HepG2 (cell line): ENCODE results near the gene MAP2K2. TPM values are rescaled to one million over a fixed set of nuclear protein-coding genes. Genes with fewer than 3 reads are reported as not detected.

Experiments
- AGO2 ChIP-seq: fragments of 200-400 bp; formaldehyde crosslinking; optimal IDR thresholded peaks from 2 replicates; pipeline ENCODE3; 2017; ENCODE audit warnings: mild to moderate bottlenecking, low read depth, low read length, moderate library complexity
- ARNTL ChIP-seq: sonication (generic); formaldehyde crosslinking; IDR thresholded peaks from 2 replicates; pipeline ENCODE4 v1.4.0; 2020; ENCODE audit warnings: mild to moderate bottlenecking, missing genetic modification reagents
- CREB1 ChIP-seq, 2 experiments: fragments of 450-650 bp in 1 of 2; IDR thresholded peaks; 2 replicates each; pipeline ENCODE4 v1.6.1; 2016 to 2017; ENCODE audit warnings: control low read depth in 1 of 2, mild to moderate bottlenecking in 1 of 2, missing compliant biosample characterization in 1 of 2, missing genetic modification characterization in 1 of 2
- IRF2 ChIP-seq: IDR thresholded peaks from 2 replicates; pipeline ENCODE4 v1.6.1; 2018; ENCODE audit warnings: missing genetic modification reagents, missing compliant biosample characterization
- MED8 ChIP-seq: sonication (generic); formaldehyde crosslinking; IDR thresholded peaks from 2 replicates; pipeline ENCODE4 v1.8.1; 2023; ENCODE audit warnings: mild to moderate bottlenecking, missing genetic modification reagents; ENCODE audit not compliant: insufficient replicate concordance
- NCOA5 ChIP-seq: sonication (generic); formaldehyde crosslinking; IDR thresholded peaks from 2 replicates; pipeline ENCODE4 v1.4.0; 2020; ENCODE audit warnings: missing genetic modification reagents
- PAWR ChIP-seq: sonication (generic); formaldehyde crosslinking; IDR thresholded peaks from 2 replicates; pipeline ENCODE4 v1.4.0; 2020; ENCODE audit warnings: missing genetic modification reagents, mild to moderate bottlenecking, borderline replicate concordance
- REPIN1 ChIP-seq: sonication (generic); formaldehyde crosslinking; IDR thresholded peaks from 2 replicates; pipeline ENCODE4 v1.8.0; 2022; ENCODE audit warnings: missing genetic modification reagents, low read depth, mild to moderate bottlenecking, borderline replicate concordance
- SAP130 ChIP-seq: IDR thresholded peaks from 2 replicates; pipeline ENCODE4 v1.6.1; 2016; ENCODE audit warnings: low read depth
- TARDBP ChIP-seq: sonication (generic); formaldehyde crosslinking; IDR thresholded peaks from 2 replicates; pipeline ENCODE4 v1.8.0; 2022; ENCODE audit warnings: mild to moderate bottlenecking, missing genetic modification reagents
- TP53 ChIP-seq: sonication (generic); formaldehyde crosslinking; conservative IDR thresholded peaks from 2 replicates; pipeline ENCODE4 v1.4.0; 2020; ENCODE audit warnings: missing genetic modification reagents
- ZBTB7A ChIP-seq: sonication (generic); formaldehyde crosslinking; IDR thresholded peaks from 2 replicates; pipeline ENCODE4 v1.8.0; 2022; ENCODE audit warnings: mild to moderate bottlenecking, missing genetic modification reagents
- ZBTB8A ChIP-seq: sonication (generic); formaldehyde crosslinking; IDR thresholded peaks from 2 replicates; pipeline ENCODE4 v1.4.0; 2020; ENCODE audit warnings: mild to moderate bottlenecking, low read depth, missing genetic modification reagents, borderline replicate concordance
- ZNF121 ChIP-seq: sonication (generic); formaldehyde crosslinking; IDR thresholded peaks from 2 replicates; pipeline ENCODE4 v1.5.0; 2020; ENCODE audit warnings: mild to moderate bottlenecking, missing genetic modification reagents
- ZNF383 ChIP-seq: sonication (generic); formaldehyde crosslinking; IDR thresholded peaks from 2 replicates; pipeline ENCODE4 v1.4.0; 2020; ENCODE audit warnings: missing genetic modification reagents, mild to moderate bottlenecking, borderline replicate concordance
- ZNF430 ChIP-seq: sonication (generic); formaldehyde crosslinking; IDR thresholded peaks from 2 replicates; pipeline ENCODE4 v1.9.0; 2021; ENCODE audit warnings: mild to moderate bottlenecking, missing genetic modification reagents
- ZNF441 ChIP-seq: sonication (generic); formaldehyde crosslinking; IDR thresholded peaks from 2 replicates; pipeline ENCODE4 v1.7.0; 2021; ENCODE audit warnings: missing genetic modification reagents, borderline replicate concordance
- ZNF550 ChIP-seq: sonication (generic); formaldehyde crosslinking; IDR thresholded peaks from 2 replicates; pipeline ENCODE4 v1.4.0; 2020; ENCODE audit warnings: mild to moderate bottlenecking, missing genetic modification reagents, borderline replicate concordance
- ZNF772 ChIP-seq: sonication (generic); formaldehyde crosslinking; IDR thresholded peaks from 2 replicates; pipeline ENCODE4 v1.5.0; 2020; ENCODE audit warnings: mild to moderate bottlenecking, missing genetic modification reagents
- polyA plus RNA-seq, 8 experiments: library from polyadenylated mRNA; depleted of rRNA in 3 of 8; stranded (reverse) in 7 of 8; unstranded in 1 of 8; fragments of >200 nt; fragmentation: Illumina TruSeq in 4 of 8; extraction: Trizol in 4 of 8; gene quantifications; 2 replicates each; pipeline versions ENCODE4 v1.2.1 to v1.2.3, GENCODE V29; 2011 to 2016; ENCODE audit warnings: low read depth in 4 of 8, missing spikeins in 1 of 8, mixed read lengths in 1 of 8; ENCODE audit not compliant: insufficient read depth in 1 of 8
- total RNA-seq, 5 experiments: library from RNA; depleted of rRNA; stranded (reverse); fragments of >200 nt; fragmentation: Illumina TruSeq; extraction: Trizol; gene quantifications; 2 replicates each; pipeline ENCODE4 v1.2.3, GENCODE V29; 2016; ENCODE audit warnings: low read depth in 1 of 5
- TF ChIP-seq, protein P1 (sequence below): sonication (generic); formaldehyde crosslinking; IDR thresholded peaks from 2 replicates; pipeline ENCODE4 v1.4.0; 2020; ENCODE audit warnings: missing genetic modification reagents, borderline replicate concordance
- TF ChIP-seq, protein P2 (sequence below): sonication (generic); formaldehyde crosslinking; IDR thresholded peaks from 2 replicates; pipeline ENCODE4 v1.8.1; 2023; ENCODE audit warnings: mild to moderate bottlenecking, inconsistent platforms, moderate library complexity, missing genetic modification reagents, borderline replicate concordance
- TF ChIP-seq, protein P3 (sequence below): sonication (generic); formaldehyde crosslinking; IDR thresholded peaks from 2 replicates; pipeline ENCODE4 v1.8.0; 2023; ENCODE audit warnings: mild to moderate bottlenecking, missing genetic modification reagents
- TF ChIP-seq, protein P4 (sequence below): sonication (generic); formaldehyde crosslinking; IDR thresholded peaks from 2 replicates; pipeline ENCODE4 v1.5.0; 2020; ENCODE audit warnings: mild to moderate bottlenecking, missing genetic modification reagents

MAP2K2 gene
- total and polyA plus RNA-seq, 2 of the 13 experiments (the other 11 are each of a cell fraction or from before 2014, with no cell fraction given) = 70.3 to 80.9 TPM

DNA sequence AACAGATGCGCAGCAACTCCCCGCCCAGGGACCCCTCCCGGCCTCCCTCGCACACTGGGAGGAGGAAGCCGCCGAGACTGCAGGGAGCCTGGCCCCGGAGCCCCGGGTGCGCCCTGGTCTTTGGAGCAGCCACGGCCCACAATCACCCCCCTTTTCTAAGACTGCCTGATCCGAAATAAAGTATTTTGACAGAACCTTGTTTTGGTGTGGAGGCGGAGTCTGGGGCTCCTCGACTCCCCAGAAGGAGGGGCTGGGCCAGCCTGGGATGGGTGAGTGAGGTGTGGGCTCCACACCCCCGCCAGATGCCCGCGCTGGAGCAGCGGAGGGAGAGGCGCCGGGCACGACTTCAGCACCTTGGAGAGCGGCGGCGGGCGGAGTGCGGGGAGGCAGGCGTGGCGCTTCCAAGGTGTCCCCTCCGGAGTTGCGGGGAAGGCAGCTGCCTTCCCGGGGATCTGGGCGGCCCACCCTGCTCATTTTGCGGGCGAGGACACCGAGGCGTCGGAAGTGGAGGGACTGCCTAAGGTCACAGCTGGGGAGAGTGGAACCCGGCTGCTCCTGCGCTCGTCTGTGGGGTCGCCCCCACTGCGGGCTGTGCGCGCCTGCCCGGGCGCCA is 49.0 kb upstream of the MAP2K2 start (continued):
- TF ChIP-seq, protein P1, sequence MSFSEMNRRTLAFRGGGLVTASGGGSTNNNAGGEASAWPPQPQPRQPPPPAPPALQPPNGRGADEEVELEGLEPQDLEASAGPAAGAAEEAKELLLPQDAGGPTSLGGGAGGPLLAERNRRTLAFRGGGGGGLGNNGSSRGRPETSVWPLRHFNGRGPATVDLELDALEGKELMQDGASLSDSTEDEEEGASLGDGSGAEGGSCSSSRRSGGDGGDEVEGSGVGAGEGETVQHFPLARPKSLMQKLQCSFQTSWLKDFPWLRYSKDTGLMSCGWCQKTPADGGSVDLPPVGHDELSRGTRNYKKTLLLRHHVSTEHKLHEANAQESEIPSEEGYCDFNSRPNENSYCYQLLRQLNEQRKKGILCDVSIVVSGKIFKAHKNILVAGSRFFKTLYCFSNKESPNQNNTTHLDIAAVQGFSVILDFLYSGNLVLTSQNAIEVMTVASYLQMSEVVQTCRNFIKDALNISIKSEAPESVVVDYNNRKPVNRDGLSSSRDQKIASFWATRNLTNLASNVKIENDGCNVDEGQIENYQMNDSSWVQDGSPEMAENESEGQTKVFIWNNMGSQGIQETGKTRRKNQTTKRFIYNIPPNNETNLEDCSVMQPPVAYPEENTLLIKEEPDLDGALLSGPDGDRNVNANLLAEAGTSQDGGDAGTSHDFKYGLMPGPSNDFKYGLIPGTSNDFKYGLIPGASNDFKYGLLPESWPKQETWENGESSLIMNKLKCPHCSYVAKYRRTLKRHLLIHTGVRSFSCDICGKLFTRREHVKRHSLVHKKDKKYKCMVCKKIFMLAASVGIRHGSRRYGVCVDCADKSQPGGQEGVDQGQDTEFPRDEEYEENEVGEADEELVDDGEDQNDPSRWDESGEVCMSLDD (CRISPR knock-in tag) = no peak
- TF ChIP-seq, protein P2, sequence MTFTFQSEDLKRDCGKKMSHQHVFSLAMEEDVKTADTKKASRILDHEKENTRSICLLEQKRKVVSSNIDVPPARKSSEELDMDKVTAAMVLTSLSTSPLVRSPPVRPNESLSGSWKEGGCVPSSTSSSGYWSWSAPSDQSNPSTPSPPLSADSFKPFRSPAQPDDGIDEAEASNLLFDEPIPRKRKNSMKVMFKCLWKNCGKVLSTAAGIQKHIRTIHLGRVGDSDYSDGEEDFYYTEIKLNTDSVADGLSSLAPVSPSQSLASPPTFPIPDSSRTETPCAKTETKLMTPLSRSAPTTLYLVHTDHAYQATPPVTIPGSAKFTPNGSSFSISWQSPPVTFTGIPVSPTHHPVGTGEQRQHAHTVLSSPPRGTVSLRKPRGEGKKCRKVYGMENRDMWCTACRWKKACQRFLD (CRISPR knock-in tag) = no peak
- TF ChIP-seq, protein P3, sequence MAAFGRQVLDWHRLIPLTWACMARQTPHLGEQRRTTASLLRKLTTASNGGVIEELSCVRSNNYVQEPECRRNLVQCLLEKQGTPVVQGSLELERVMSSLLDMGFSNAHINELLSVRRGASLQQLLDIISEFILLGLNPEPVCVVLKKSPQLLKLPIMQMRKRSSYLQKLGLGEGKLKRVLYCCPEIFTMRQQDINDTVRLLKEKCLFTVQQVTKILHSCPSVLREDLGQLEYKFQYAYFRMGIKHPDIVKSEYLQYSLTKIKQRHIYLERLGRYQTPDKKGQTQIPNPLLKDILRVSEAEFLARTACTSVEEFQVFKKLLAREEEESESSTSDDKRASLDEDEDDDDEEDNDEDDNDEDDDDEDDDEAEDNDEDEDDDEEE = peak; percentile 86; the same call in 1 of the 2 replicates
- TF ChIP-seq ZNF550 (CRISPR knock-in tag) (no peak), REPIN1 (CRISPR knock-in tag) (peak; percentile 58; the same call in 1 of the 2 replicates), ZBTB8A (CRISPR knock-in tag) (no peak), ARNTL (no peak), PAWR (CRISPR knock-in tag) (no peak), TP53 (CRISPR knock-in tag) (no peak), ZNF383 (no peak), AGO2 (peak; percentile 96), SAP130 (CRISPR knock-in tag) (peak; percentile 63), TARDBP (CRISPR knock-in tag) (no peak), CREB1 (IDR thresholded peaks at IDR 0.05) (no peak), CREB1 (CRISPR knock-in tag; IDR thresholded peaks at IDR 0.05) (no peak), ZNF441 (CRISPR knock-in tag) (peak; percentile 82; the same call in 1 of the 2 replicates), ZNF430 (CRISPR knock-in tag) (peak; percentile 56; the same call in 1 of the 2 replicates), ZBTB7A (CRISPR knock-in tag) (no peak), MED8 (CRISPR knock-in tag) (no peak), ZNF772 (CRISPR knock-in tag) (peak; percentile 63; the same call in 1 of the 2 replicates), IRF2 (peak; percentile 48; the same call in 1 of the 2 replicates), NCOA5 (CRISPR knock-in tag) (no peak), ZNF121 (no peak)
- TF ChIP-seq, protein P4, sequence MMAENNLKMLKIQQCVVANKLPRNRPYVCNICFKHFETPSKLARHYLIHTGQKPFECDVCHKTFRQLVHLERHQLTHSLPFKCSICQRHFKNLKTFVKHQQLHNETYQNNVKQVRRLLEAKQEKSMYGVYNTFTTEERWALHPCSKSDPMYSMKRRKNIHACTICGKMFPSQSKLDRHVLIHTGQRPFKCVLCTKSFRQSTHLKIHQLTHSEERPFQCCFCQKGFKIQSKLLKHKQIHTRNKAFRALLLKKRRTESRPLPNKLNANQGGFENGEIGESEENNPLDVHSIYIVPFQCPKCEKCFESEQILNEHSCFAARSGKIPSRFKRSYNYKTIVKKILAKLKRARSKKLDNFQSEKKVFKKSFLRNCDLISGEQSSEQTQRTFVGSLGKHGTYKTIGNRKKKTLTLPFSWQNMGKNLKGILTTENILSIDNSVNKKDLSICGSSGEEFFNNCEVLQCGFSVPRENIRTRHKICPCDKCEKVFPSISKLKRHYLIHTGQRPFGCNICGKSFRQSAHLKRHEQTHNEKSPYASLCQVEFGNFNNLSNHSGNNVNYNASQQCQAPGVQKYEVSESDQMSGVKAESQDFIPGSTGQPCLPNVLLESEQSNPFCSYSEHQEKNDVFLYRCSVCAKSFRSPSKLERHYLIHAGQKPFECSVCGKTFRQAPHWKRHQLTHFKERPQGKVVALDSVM (CRISPR knock-in tag) = no peak
